Measurements from ENCODE around the gene RETREG3. TPM values are rescaled to one million over a fixed set of nuclear protein-coding genes. Genes with fewer than 3 reads are reported as not detected.

Gene RETREG3
- total and polyA plus RNA-seq, 4 donors = 16.1 to 62.7 (median 44.5) TPM

- DNase-seq (no peak), ATAC-seq (ENCODE audit: insufficient read depth, low FRiP score) (no peak)
- WGBS, 2 donors = 95% methylated on average over 9 of the region's 9 CpGs
- Histone ChIP-seq H3K9ac (ENCODE audit: insufficient read depth in 1 of 2, low read length in 2 of 2) (no peak overlapping the region), H3K36me3 (ENCODE audit: control insufficient read depth in 4 of 4, insufficient read depth in 4 of 4, low read length in 4 of 4) (peaks cover 16 to 30% (median 23%) of the 10 kb centered on the region in 4 donors), H3K4me3 (no peak overlapping the region), H3K27me3 (ENCODE audit: control insufficient read depth in 3 of 3, insufficient read depth in 3 of 3, low read length in 2 of 3) (no peaks in the 10 kb centered on the region), H3K4me1 (ENCODE audit: control insufficient read depth in 5 of 5, insufficient read depth in 5 of 5, low read length in 5 of 5) (no peaks in the 10 kb centered on the region), H3K27ac (ENCODE audit: low read depth in 1 of 2, low read length in 1 of 2) (no peak overlapping the region), H3K9me3 (ENCODE audit: control insufficient read depth in 4 of 4, insufficient read depth in 3 of 4, low read length in 3 of 4) (no peaks in the 10 kb centered on the region)
- no peak for TF ChIP-seq CTCF (IDR thresholded peaks at IDR 0.05; ENCODE audit: control extremely low read depth, extremely low read depth)
These were observed 17.8 kb downstream of the RETREG3 start for GRCh38 chr17:42591411-42591810.

DNA sequence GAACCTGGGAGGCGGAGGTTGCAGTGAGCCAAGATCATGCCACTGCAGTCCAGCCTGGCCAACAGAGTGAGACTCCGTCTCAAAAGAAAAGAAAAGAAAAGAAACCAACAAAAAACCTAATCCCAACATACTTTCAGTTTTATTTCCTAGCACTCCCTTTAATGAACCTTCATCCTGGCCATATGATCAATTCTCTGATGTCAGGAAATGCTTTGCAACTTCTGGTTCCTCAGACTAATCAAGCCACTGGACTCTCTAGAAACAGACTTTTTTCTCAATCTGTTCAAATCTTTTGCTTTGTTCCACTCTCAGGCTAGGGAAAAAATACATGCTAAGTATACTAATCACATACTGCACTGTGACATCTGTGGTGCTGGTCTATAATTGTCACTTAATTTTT lies 18.3 kb downstream of the RETREG3 start:
- Histone ChIP-seq H3K9ac (ENCODE audit: insufficient read depth in 1 of 2, low read length in 2 of 2) (no peak overlapping the region), H3K27me3 (ENCODE audit: control insufficient read depth in 3 of 3, insufficient read depth in 3 of 3, low read length in 2 of 3) (no peaks in the 10 kb centered on the region)

GRCh38 chr17:42586514-42587230 lies 22.5 kb downstream of the RETREG3 start:
- TF ChIP-seq CTCF (IDR thresholded peaks at IDR 0.05; ENCODE audit: control extremely low read depth, extremely low read depth) = no peak
- Histone ChIP-seq H3K4me3 (no peak overlapping the region), H3K27me3 (ENCODE audit: control insufficient read depth in 3 of 3, insufficient read depth in 3 of 3, low read length in 2 of 3) (no peaks in the 10 kb centered on the region), H3K36me3 (ENCODE audit: control insufficient read depth in 4 of 4, insufficient read depth in 4 of 4, low read length in 4 of 4) (peaks cover 35 to 60% (median 46%) of the 10 kb centered on the region in 4 donors), H3K9me3 (ENCODE audit: control insufficient read depth in 4 of 4, insufficient read depth in 3 of 4, low read length in 3 of 4) (no peaks in the 10 kb centered on the region), H3K9ac (ENCODE audit: insufficient read depth in 1 of 2, low read length in 2 of 2) (no peak overlapping the region), H3K27ac (ENCODE audit: low read depth in 1 of 2, low read length in 1 of 2) (no peak overlapping the region), H3K4me1 (ENCODE audit: control insufficient read depth in 5 of 5, insufficient read depth in 5 of 5, low read length in 5 of 5) (peaks cover 0 to 5% (median 0%) of the 10 kb centered on the region in 5 donors)
- 76 to 87% methylated on average over 7 of the region's 7 CpGs for WGBS, 2 donors
- DNase-seq (no peak), ATAC-seq (ENCODE audit: insufficient read depth, low FRiP score) (no peak)

More for the DNA sequence above, 18.3 kb downstream of the RETREG3 start:
- ATAC-seq (ENCODE audit: insufficient read depth, low FRiP score) = no peak
- no peak overlapping the region for H3K4me3 ChIP-seq
- H3K27ac ChIP-seq (ENCODE audit: low read depth in 1 of 2, low read length in 1 of 2) = no peak overlapping the region
- WGBS, 2 donors = 86 to 99% methylated on average over 2 of the region's 2 CpGs
- no peak for DNase-seq
- H3K36me3 ChIP-seq (ENCODE audit: control insufficient read depth in 4 of 4, insufficient read depth in 4 of 4, low read length in 4 of 4) = peaks cover 21 to 31% (median 26%) of the 10 kb centered on the region in 4 donors
- no peak for TF ChIP-seq CTCF (IDR thresholded peaks at IDR 0.05; ENCODE audit: control extremely low read depth, extremely low read depth)
- peaks cover 0 to 1% (median 0%) of the 10 kb centered on the region in 5 donors for H3K4me1 ChIP-seq (ENCODE audit: control insufficient read depth in 5 of 5, insufficient read depth in 5 of 5, low read length in 5 of 5)
- H3K9me3 ChIP-seq (ENCODE audit: control insufficient read depth in 4 of 4, insufficient read depth in 3 of 4, low read length in 3 of 4) = no peaks in the 10 kb centered on the region
